ENCODE data around the gene LRBA. TPM values are rescaled to one million over a fixed set of nuclear protein-coding genes. Genes with fewer than 3 reads are reported as not detected.

LRBA gene
- total RNA-seq, 2 donors from 2014 or later: 30.9 to 33.7 TPM

- no peaks in the 10 kb centered on the region for H3K4me1 ChIP-seq (ENCODE audit: control insufficient read depth in 1 of 2, low read depth in 2 of 2)
- DNase-seq (ENCODE audit: low spot score) (no peak), ATAC-seq (ENCODE audit: insufficient number of reproducible peaks, low FRiP score, low read depth) (no peak)
- TF ChIP-seq CTCF (IDR thresholded peaks at IDR 0.05): no peak
- H3K4me3 ChIP-seq: no peak overlapping the region
- H3K36me3 ChIP-seq: no peaks in the 10 kb centered on the region
- H3K27ac ChIP-seq: no peak overlapping the region
- H3K9me3 ChIP-seq: no peaks in the 10 kb centered on the region
- H3K27me3 ChIP-seq (replicated peaks; ENCODE audit: insufficient read depth): no peaks in the 10 kb centered on the region
These were observed 647.8 kb downstream of the LRBA start for GRCh38 chr4:150367326-150367725.

DNA sequence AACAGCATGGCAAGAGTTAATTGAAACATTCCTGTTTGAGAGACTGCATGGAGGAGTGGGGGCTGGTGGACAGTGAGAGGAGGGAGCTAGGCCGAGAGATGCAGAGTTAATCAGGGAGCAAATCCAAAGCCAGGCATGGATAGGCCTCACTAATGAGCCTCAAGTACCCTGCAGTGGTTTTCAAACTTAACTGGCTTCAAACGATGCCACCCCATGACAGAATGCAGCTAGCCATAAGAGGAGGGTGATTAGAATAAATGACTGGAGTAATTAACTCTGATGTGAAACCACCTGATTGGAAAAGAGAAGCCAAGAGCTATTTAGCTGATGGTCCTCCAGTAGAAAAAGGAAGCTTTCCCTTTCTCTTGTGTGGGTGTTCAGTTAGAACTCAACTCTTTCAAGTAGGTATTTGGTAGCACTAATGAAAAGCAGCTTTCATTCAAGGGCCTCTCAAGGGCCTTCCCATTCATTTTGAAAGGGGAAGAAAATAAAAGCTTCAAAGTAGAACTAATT lies 648.5 kb downstream of the LRBA start:
- ATAC-seq (ENCODE audit: insufficient number of reproducible peaks, low FRiP score, low read depth): no peak
- H3K27me3 ChIP-seq (replicated peaks; ENCODE audit: insufficient read depth): no peaks in the 10 kb centered on the region

DNA sequence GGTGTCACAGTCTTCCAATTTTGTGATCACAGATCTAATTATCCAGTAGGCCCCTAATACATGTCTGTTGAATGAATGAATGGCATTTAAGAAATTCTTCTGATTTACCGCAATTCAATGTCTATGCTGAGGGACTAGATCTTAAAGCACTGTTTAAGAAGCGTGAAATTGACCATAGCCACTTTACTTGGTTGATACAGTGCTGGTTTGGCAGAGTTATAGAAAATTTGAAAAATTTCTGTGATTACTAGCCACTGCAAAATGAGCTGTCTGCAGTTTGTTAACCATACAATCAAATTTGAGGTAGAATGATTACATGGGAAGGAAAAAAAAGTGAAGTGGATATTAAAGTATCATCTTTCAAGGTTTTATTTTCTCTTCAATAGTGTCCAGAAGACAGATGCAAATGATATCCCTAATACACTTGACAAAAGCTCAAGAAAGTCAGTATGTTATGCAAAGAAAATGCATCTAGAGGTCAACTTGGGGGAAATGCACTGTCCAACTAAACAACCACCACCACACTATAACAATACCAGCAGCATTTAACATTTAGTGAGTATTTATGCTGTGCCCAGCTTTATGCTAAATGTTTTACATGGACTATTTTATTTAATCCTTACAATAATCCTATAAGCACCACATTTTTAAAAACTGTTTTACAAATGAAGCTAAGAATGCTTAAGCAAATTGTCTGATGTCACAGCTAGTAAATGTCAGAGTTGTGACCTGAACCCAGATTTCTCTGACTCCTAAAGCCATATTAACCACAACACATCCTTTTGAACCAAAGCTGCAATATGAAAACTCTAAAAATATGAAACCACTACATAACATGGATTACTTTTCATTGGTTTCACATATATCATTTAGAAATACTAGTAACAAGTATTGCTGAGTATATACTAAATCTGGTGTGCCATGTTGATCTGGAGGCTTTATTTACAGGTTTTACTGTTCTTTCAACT lies 651.1 kb downstream of the LRBA start:
- Histone ChIP-seq H3K9me3 (no peaks in the 10 kb centered on the region), H3K27ac (no peak overlapping the region), H3K27me3 (replicated peaks; ENCODE audit: insufficient read depth) (no peaks in the 10 kb centered on the region), H3K4me1 (ENCODE audit: control insufficient read depth in 1 of 2, low read depth in 2 of 2) (no peaks in the 10 kb centered on the region), H3K4me3 (no peak overlapping the region), H3K36me3 (no peaks in the 10 kb centered on the region)
- ATAC-seq (ENCODE audit: insufficient number of reproducible peaks, low FRiP score, low read depth) (no peak), DNase-seq (ENCODE audit: low spot score) (no peak)
- no peak for TF ChIP-seq CTCF (IDR thresholded peaks at IDR 0.05)

More for the DNA sequence above, 648.5 kb downstream of the LRBA start:
- H3K4me1 ChIP-seq (ENCODE audit: control insufficient read depth in 1 of 2, low read depth in 2 of 2): no peaks in the 10 kb centered on the region
- H3K36me3 ChIP-seq: no peaks in the 10 kb centered on the region
- no peak for DNase-seq (ENCODE audit: low spot score)
- no peak overlapping the region for H3K4me3 ChIP-seq
- TF ChIP-seq CTCF (IDR thresholded peaks at IDR 0.05): no peak
- no peak overlapping the region for H3K27ac ChIP-seq
- no peaks in the 10 kb centered on the region for H3K9me3 ChIP-seq

- Histone ChIP-seq H3K27me3 (replicated peaks; ENCODE audit: insufficient read depth) (no peaks in the 10 kb centered on the region), H3K4me1 (ENCODE audit: control insufficient read depth in 1 of 2, low read depth in 2 of 2) (no peaks in the 10 kb centered on the region), H3K9me3 (no peaks in the 10 kb centered on the region), H3K36me3 (no peaks in the 10 kb centered on the region), H3K27ac (no peak overlapping the region), H3K4me3 (no peak overlapping the region)
- ATAC-seq (ENCODE audit: insufficient number of reproducible peaks, low FRiP score, low read depth) (no peak), DNase-seq (ENCODE audit: low spot score) (no peak)
- no peak for TF ChIP-seq CTCF (IDR thresholded peaks at IDR 0.05)
These were observed 656.4 kb downstream of the LRBA start for GRCh38 chr4:150358691-150359090.

- no peaks in the 10 kb centered on the region for H3K4me1 ChIP-seq (ENCODE audit: control insufficient read depth in 1 of 2, low read depth in 2 of 2)
- TF ChIP-seq CTCF (IDR thresholded peaks at IDR 0.05): no peak
These were observed 657.3 kb downstream of the LRBA start for GRCh38 chr4:150357829-150358228.

More at GRCh38 chr4:150357829-150358228, 657.3 kb downstream of the LRBA start:
- Histone ChIP-seq H3K27ac (no peak overlapping the region), H3K4me3 (no peak overlapping the region), H3K36me3 (no peaks in the 10 kb centered on the region), H3K9me3 (no peaks in the 10 kb centered on the region), H3K27me3 (replicated peaks; ENCODE audit: insufficient read depth) (no peaks in the 10 kb centered on the region)
- ATAC-seq (ENCODE audit: insufficient number of reproducible peaks, low FRiP score, low read depth) (no peak), DNase-seq (ENCODE audit: low spot score) (no peak)

Measured in thoracic aorta (tissue), 2 donors.